ENCODE results near the gene EHD4.

Gene EHD4

GRCh38 chr15:41876689-41877088, 95.7 kb downstream of the EHD4 start:
- Histone ChIP-seq H3K9me3 (ENCODE audit: control insufficient read depth, low read depth, low read length) (no peaks in the 10 kb centered on the region), H3K36me3 (ENCODE audit: control insufficient read depth, low read depth, low read length) (no peaks in the 10 kb centered on the region), H3K27me3 (ENCODE audit: control insufficient read depth, insufficient read depth, low read length) (peaks cover 13% of the 10 kb centered on the region), H3K9ac (ENCODE audit: low read length) (no peak overlapping the region), H3K4me1 (ENCODE audit: control insufficient read depth, low read depth, low read length) (no peaks in the 10 kb centered on the region), H3K27ac (ENCODE audit: low read length) (no peak overlapping the region), H3K4me3 (ENCODE audit: low read length) (no peak overlapping the region)

GRCh38 chr15:41876007-41876406, 96.3 kb downstream of the EHD4 start:
- Histone ChIP-seq H3K4me3 (ENCODE audit: low read length) (no peak overlapping the region), H3K27me3 (ENCODE audit: control insufficient read depth, insufficient read depth, low read length) (peaks cover 7% of the 10 kb centered on the region), H3K4me1 (ENCODE audit: control insufficient read depth, low read depth, low read length) (no peaks in the 10 kb centered on the region)

GRCh38 chr15:41874736-41875135, 97.6 kb downstream of the EHD4 start:
- no peaks in the 10 kb centered on the region for H3K36me3 ChIP-seq (ENCODE audit: control insufficient read depth, low read depth, low read length)
- no peak overlapping the region for H3K4me3 ChIP-seq (ENCODE audit: low read length)
- H3K27ac ChIP-seq (ENCODE audit: low read length): no peak overlapping the region
- H3K9ac ChIP-seq (ENCODE audit: low read length): no peak overlapping the region
- no peaks in the 10 kb centered on the region for H3K4me1 ChIP-seq (ENCODE audit: control insufficient read depth, low read depth, low read length)
- H3K27me3 ChIP-seq (ENCODE audit: control insufficient read depth, insufficient read depth, low read length): no peaks in the 10 kb centered on the region
- H3K9me3 ChIP-seq (ENCODE audit: control insufficient read depth, low read depth, low read length): no peaks in the 10 kb centered on the region

More at GRCh38 chr15:41876007-41876406, 96.3 kb downstream of the EHD4 start:
- H3K9me3 ChIP-seq (ENCODE audit: control insufficient read depth, low read depth, low read length): no peaks in the 10 kb centered on the region
- no peaks in the 10 kb centered on the region for H3K36me3 ChIP-seq (ENCODE audit: control insufficient read depth, low read depth, low read length)
- no peak overlapping the region for H3K27ac ChIP-seq (ENCODE audit: low read length)
- H3K9ac ChIP-seq (ENCODE audit: low read length): no peak overlapping the region

- Histone ChIP-seq H3K9me3 (ENCODE audit: control insufficient read depth, low read depth, low read length) (no peaks in the 10 kb centered on the region), H3K9ac (ENCODE audit: low read length) (no peak overlapping the region), H3K4me1 (ENCODE audit: control insufficient read depth, low read depth, low read length) (no peaks in the 10 kb centered on the region), H3K36me3 (ENCODE audit: control insufficient read depth, low read depth, low read length) (no peaks in the 10 kb centered on the region), H3K27ac (ENCODE audit: low read length) (no peak overlapping the region), H3K4me3 (ENCODE audit: low read length) (no peak overlapping the region), H3K27me3 (ENCODE audit: control insufficient read depth, insufficient read depth, low read length) (no peaks in the 10 kb centered on the region)
Measured at GRCh38 chr15:41873711-41874110, 98.6 kb downstream of the EHD4 start.

GRCh38 chr15:41872166-41872747, 100.1 kb downstream of the EHD4 start:
- Histone ChIP-seq H3K36me3 (ENCODE audit: control insufficient read depth, low read depth, low read length) (no peaks in the 10 kb centered on the region), H3K27ac (ENCODE audit: low read length) (no peak overlapping the region), H3K4me3 (ENCODE audit: low read length) (no peak overlapping the region), H3K4me1 (ENCODE audit: control insufficient read depth, low read depth, low read length) (no peaks in the 10 kb centered on the region), H3K27me3 (ENCODE audit: control insufficient read depth, insufficient read depth, low read length) (no peaks in the 10 kb centered on the region), H3K9ac (ENCODE audit: low read length) (no peak overlapping the region), H3K9me3 (ENCODE audit: control insufficient read depth, low read depth, low read length) (no peaks in the 10 kb centered on the region)

- Histone ChIP-seq H3K27me3 (ENCODE audit: control insufficient read depth, insufficient read depth, low read length) (no peaks in the 10 kb centered on the region), H3K9me3 (ENCODE audit: control insufficient read depth, low read depth, low read length) (no peaks in the 10 kb centered on the region), H3K4me3 (ENCODE audit: low read length) (no peak overlapping the region), H3K27ac (ENCODE audit: low read length) (no peak overlapping the region), H3K36me3 (ENCODE audit: control insufficient read depth, low read depth, low read length) (no peaks in the 10 kb centered on the region), H3K4me1 (ENCODE audit: control insufficient read depth, low read depth, low read length) (no peaks in the 10 kb centered on the region), H3K9ac (ENCODE audit: low read length) (no peak overlapping the region)
Measured at GRCh38 chr15:41871175-41871905, 101.0 kb downstream of the EHD4 start.

- H3K9ac ChIP-seq (ENCODE audit: low read length): no peak overlapping the region
- H3K4me1 ChIP-seq (ENCODE audit: control insufficient read depth, low read depth, low read length): no peaks in the 10 kb centered on the region
- no peaks in the 10 kb centered on the region for H3K9me3 ChIP-seq (ENCODE audit: control insufficient read depth, low read depth, low read length)
- no peak overlapping the region for H3K27ac ChIP-seq (ENCODE audit: low read length)
- H3K4me3 ChIP-seq (ENCODE audit: low read length): no peak overlapping the region
- no peaks in the 10 kb centered on the region for H3K27me3 ChIP-seq (ENCODE audit: control insufficient read depth, insufficient read depth, low read length)
- no peaks in the 10 kb centered on the region for H3K36me3 ChIP-seq (ENCODE audit: control insufficient read depth, low read depth, low read length)
Measured at GRCh38 chr15:41870689-41871081, 101.7 kb downstream of the EHD4 start.

- Histone ChIP-seq H3K27me3 (ENCODE audit: control insufficient read depth, insufficient read depth, low read length) (no peaks in the 10 kb centered on the region), H3K9ac (ENCODE audit: low read length) (no peak overlapping the region), H3K4me1 (ENCODE audit: control insufficient read depth, low read depth, low read length) (no peaks in the 10 kb centered on the region), H3K27ac (ENCODE audit: low read length) (no peak overlapping the region), H3K36me3 (ENCODE audit: control insufficient read depth, low read depth, low read length) (no peaks in the 10 kb centered on the region), H3K9me3 (ENCODE audit: control insufficient read depth, low read depth, low read length) (no peaks in the 10 kb centered on the region), H3K4me3 (ENCODE audit: low read length) (no peak overlapping the region)
Measured at GRCh38 chr15:41869770-41870688, 102.3 kb downstream of the EHD4 start.

GRCh38 chr15:41868321-41868720, 104.0 kb downstream of the EHD4 start:
- H3K36me3 ChIP-seq (ENCODE audit: control insufficient read depth, low read depth, low read length): no peaks in the 10 kb centered on the region
- no peak overlapping the region for H3K27ac ChIP-seq (ENCODE audit: low read length)
- no peaks in the 10 kb centered on the region for H3K27me3 ChIP-seq (ENCODE audit: control insufficient read depth, insufficient read depth, low read length)
- no peak overlapping the region for H3K9ac ChIP-seq (ENCODE audit: low read length)
- no peaks in the 10 kb centered on the region for H3K4me1 ChIP-seq (ENCODE audit: control insufficient read depth, low read depth, low read length)
- H3K9me3 ChIP-seq (ENCODE audit: control insufficient read depth, low read depth, low read length): no peaks in the 10 kb centered on the region
- no peak overlapping the region for H3K4me3 ChIP-seq (ENCODE audit: low read length)

GRCh38 chr15:41866872-41867579, 105.3 kb downstream of the EHD4 start:
- H3K4me3 ChIP-seq (ENCODE audit: low read length): no peak overlapping the region
- no peak overlapping the region for H3K27ac ChIP-seq (ENCODE audit: low read length)
- H3K9me3 ChIP-seq (ENCODE audit: control insufficient read depth, low read depth, low read length): no peaks in the 10 kb centered on the region
- no peaks in the 10 kb centered on the region for H3K36me3 ChIP-seq (ENCODE audit: control insufficient read depth, low read depth, low read length)
- no peaks in the 10 kb centered on the region for H3K27me3 ChIP-seq (ENCODE audit: control insufficient read depth, insufficient read depth, low read length)
- no peak overlapping the region for H3K9ac ChIP-seq (ENCODE audit: low read length)
- peaks cover 7% of the 10 kb centered on the region for H3K4me1 ChIP-seq (ENCODE audit: control insufficient read depth, low read depth, low read length)

GRCh38 chr15:41866263-41866703, 106.1 kb downstream of the EHD4 start:
- H3K4me1 ChIP-seq (ENCODE audit: control insufficient read depth, low read depth, low read length): peaks cover 7% of the 10 kb centered on the region
- no peaks in the 10 kb centered on the region for H3K27me3 ChIP-seq (ENCODE audit: control insufficient read depth, insufficient read depth, low read length)
- no peak overlapping the region for H3K27ac ChIP-seq (ENCODE audit: low read length)
- no peak overlapping the region for H3K4me3 ChIP-seq (ENCODE audit: low read length)
- no peaks in the 10 kb centered on the region for H3K9me3 ChIP-seq (ENCODE audit: control insufficient read depth, low read depth, low read length)
- no peaks in the 10 kb centered on the region for H3K36me3 ChIP-seq (ENCODE audit: control insufficient read depth, low read depth, low read length)
- no peak overlapping the region for H3K9ac ChIP-seq (ENCODE audit: low read length)

Data from iPS-18a (cell line).